Ecto neural progenitor cell (in vitro differentiated cells): ENCODE data around the gene SFN.
"Not testable (repeated sequence)": the region's sequence is repeated elsewhere in the genome, so short reads cannot be mapped to it uniquely, and the experiment has no call there.

Experiments
- DNase-seq: peaks from one replicate; pipeline ENCODE4 v3.0.0-alpha.2; 2018; ENCODE audit warnings: low spot score

The SFN gene

GRCh38 chr1:26864610-26865480 lies 1.9 kb downstream of the SFN start:
- DNase-seq: peak; percentile 99

GRCh38 chr1:26873097-26873496 lies 10.1 kb downstream of the SFN start:
- not testable (repeated sequence) for DNase-seq

- DNase-seq: no peak
Observed at GRCh38 chr1:26874896-26875295, 11.9 kb downstream of the SFN start.

- no peak for DNase-seq
Observed at GRCh38 chr1:26877326-26877725, 14.4 kb downstream of the SFN start.

- no peak for DNase-seq
Observed at GRCh38 chr1:26879793-26880192, 16.8 kb downstream of the SFN start.

- not testable (repeated sequence) for DNase-seq
Observed at GRCh38 chr1:26881611-26882010, 18.7 kb downstream of the SFN start.

- no peak for DNase-seq
Observed at GRCh38 chr1:26882696-26883463, 19.9 kb downstream of the SFN start.

- no peak for DNase-seq
Observed at GRCh38 chr1:26887125-26887524, 24.2 kb downstream of the SFN start.

GRCh38 chr1:26888231-26888630 lies 25.3 kb downstream of the SFN start:
- no peak for DNase-seq

- peak; percentile 83 for DNase-seq
Observed at GRCh38 chr1:26889551-26890466, 26.9 kb downstream of the SFN start, which contains the start of gene GPN2. GPN2 (minus strand) TSS chr1:26890283; CDS start chr1:26890096, 187 bp downstream.

GRCh38 chr1:26890467-26890796 lies 27.5 kb downstream of the SFN start:
- no peak for DNase-seq

- DNase-seq: no peak
Observed at GRCh38 chr1:26894263-26894662, 31.3 kb downstream of the SFN start.

GRCh38 chr1:26897351-26897750 lies 34.4 kb downstream of the SFN start:
- no peak for DNase-seq

- DNase-seq: peak; percentile 95
Observed at GRCh38 chr1:26900001-26900814, 37.3 kb downstream of the SFN start, which contains the start of gene GPATCH3. GPATCH3 (minus strand) TSS chr1:26900467; CDS start chr1:26900442, 25 bp downstream.

- no peak for DNase-seq
Observed at GRCh38 chr1:26900815-26901511, 38.0 kb downstream of the SFN start.

GRCh38 chr1:26907071-26907917 lies 44.3 kb downstream of the SFN start:
- no peak for DNase-seq

- no peak for DNase-seq
Observed at GRCh38 chr1:26909951-26910342, 47.0 kb downstream of the SFN start.

GRCh38 chr1:26910343-26911160 lies 47.6 kb downstream of the SFN start:
- DNase-seq: no peak
